Measurements from ENCODE around the gene ZMYM3.

ZMYM3 gene

DNA sequence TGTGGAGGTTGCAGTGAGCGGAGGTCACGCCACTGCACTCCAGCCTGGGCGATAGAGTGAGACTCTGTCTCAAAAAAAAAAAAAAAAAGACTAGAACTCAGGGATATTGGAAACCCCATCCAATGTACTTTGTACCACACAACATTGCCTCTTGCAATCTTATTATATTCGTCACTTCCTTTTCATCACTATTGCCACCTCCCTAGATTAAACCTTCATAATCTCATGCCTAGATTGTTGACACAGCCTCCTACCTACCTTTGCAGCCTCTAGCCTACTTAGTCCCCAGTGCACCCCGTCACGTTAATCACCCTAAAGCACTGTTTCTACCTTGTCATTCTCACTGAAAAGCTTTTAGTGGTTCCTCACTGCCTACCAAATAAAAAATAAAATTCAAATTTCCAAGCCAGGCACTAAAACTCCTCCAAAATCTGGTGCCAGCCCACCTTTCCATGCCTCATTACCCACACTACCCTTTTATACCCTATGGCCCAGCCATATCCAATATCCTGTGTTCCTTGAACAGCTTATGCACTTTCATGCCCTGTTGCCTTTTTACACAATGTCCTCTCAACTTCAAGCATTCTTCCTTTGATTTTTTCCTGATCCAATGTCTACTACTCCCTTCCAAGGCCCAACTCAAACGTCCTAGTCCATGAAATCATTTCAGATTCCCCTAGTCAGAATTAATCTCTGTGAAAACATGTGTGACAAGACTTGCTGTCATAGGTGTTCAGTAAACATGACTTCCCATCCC is 54.5 kb downstream of the ZMYM3 start:
- DNase-seq: no peak

DNA sequence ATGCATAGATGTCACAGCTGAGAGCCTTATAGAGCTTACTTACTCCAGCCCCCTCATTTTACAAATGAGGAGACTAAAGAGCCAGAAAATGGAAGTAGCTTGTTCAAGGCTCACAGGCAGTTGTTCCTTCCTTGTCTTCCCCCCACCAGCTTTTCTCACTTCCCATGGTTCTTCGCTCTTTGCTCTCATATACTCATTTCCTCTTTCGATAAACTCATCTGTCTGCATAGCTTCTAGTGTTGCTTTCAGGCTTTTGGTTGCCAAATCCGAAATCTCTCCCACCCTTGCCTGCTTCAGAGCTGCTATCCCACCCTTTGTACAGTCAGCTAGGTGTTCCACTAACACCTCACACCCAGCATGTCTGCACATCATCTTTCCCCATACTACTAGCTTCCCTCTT is 55.9 kb downstream of the ZMYM3 start:
- peak; percentile 15 for DNase-seq

DNA sequence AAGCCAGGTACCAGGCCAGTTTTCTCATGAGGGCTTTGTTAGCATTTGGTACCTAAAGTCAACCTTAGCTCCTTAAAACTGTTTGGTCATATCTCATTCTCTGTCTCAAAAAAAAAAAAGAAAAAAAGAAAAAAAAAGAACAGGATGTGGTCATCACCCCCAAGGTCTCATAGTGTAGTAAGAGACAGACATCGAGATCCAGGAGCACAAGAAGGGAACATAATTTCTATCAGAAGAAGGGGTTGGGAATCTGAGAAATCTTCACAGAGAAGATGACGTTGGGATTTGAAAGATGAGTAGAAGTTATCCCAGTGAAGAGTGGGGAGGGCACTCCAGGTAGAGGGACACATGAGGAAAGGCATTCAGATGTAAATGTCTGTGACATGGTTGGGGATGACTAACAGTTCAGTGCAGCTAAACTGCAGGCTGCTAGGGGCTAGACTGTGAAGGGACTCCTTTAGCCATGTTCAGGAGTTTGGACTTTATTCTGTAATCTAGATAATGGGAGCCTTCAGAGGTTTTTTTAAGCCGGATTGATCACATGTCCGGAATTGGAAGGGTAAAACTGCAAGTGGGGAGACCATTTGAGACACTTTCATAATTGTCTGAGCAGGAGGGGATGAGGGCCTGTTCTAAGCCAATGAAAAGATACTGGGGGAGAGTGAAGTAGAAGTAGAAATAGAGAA is 57.8 kb downstream of the ZMYM3 start:
- no peak for DNase-seq

- DNase-seq: no peak
Measured at GRCh38 chrX:71191248-71191647, 62.7 kb downstream of the ZMYM3 start.

Data from GDM1 (cell line).